ENCODE data around the gene SLC39A9.

SLC39A9 gene

GRCh38 chr14:69505338-69506240, 107.1 kb downstream of the SLC39A9 start:
- DNase-seq, result no peak

GRCh38 chr14:69506241-69506595, 107.7 kb downstream of the SLC39A9 start:
- DNase-seq, result no peak
